Measurements from ENCODE around the gene H6PD. TPM values are rescaled to one million over a fixed set of nuclear protein-coding genes. Genes with fewer than 3 reads are reported as not detected.

H6PD gene
- total and polyA plus RNA-seq, 4 donors, result 28.9 to 134 (median 56.8) TPM

GRCh38 chr1:9307303-9307702 is 72.7 kb downstream of the H6PD start:
- no peak for DNase-seq (ENCODE audit: low spot score)
- Histone ChIP-seq H3K4me1 (ENCODE audit: control insufficient read depth in 4 of 4, insufficient read depth in 4 of 4, low read length in 3 of 4) (no peaks in the 10 kb centered on the region), H3K27me3 (ENCODE audit: control insufficient read depth in 4 of 4, insufficient read depth in 4 of 4, low read length in 3 of 4) (no peaks in the 10 kb centered on the region), H3K9me3 (ENCODE audit: control insufficient read depth in 4 of 4, low read length in 3 of 4) (no peaks in the 10 kb centered on the region), H3K27ac (ENCODE audit: low read depth in 1 of 2, low read length in 2 of 2) (no peak overlapping the region), H3K36me3 (ENCODE audit: control insufficient read depth in 4 of 4, insufficient read depth in 3 of 4, low read depth in 1 of 4, low read length in 3 of 4) (no peaks in the 10 kb centered on the region), H3K9ac (ENCODE audit: low read depth in 1 of 2, low read length in 2 of 2) (no peak overlapping the region), H3K4me3 (ENCODE audit: low read depth in 1 of 3, low read length in 3 of 3) (no peak overlapping the region)
- 97% methylated on average over 10 of the region's 10 CpGs for WGBS
- TF ChIP-seq JUND (IDR thresholded peaks at IDR 0.05) (no peak), HNF4A (conservative IDR thresholded peaks at IDR 0.05) (no peak), FOXA2 (IDR thresholded peaks at IDR 0.05) (no peak), ATF3 (IDR thresholded peaks at IDR 0.05) (no peak), ZBTB33 (IDR thresholded peaks at IDR 0.05) (no peak), YY1 (IDR thresholded peaks at IDR 0.05) (no peak), MAX (IDR thresholded peaks at IDR 0.05) (no peak), EGR1 (IDR thresholded peaks at IDR 0.05; ENCODE audit: low read depth in 2 of 2) (no peak)

GRCh38 chr1:9308236-9308785 is 73.7 kb downstream of the H6PD start:
- Histone ChIP-seq H3K9ac (ENCODE audit: low read depth in 1 of 2, low read length in 2 of 2) (no peak overlapping the region), H3K9me3 (ENCODE audit: control insufficient read depth in 4 of 4, low read length in 3 of 4) (no peaks in the 10 kb centered on the region), H3K27ac (ENCODE audit: low read depth in 1 of 2, low read length in 2 of 2) (no peak overlapping the region), H3K27me3 (ENCODE audit: control insufficient read depth in 4 of 4, insufficient read depth in 4 of 4, low read length in 3 of 4) (no peaks in the 10 kb centered on the region), H3K4me1 (ENCODE audit: control insufficient read depth in 4 of 4, insufficient read depth in 4 of 4, low read length in 3 of 4) (no peaks in the 10 kb centered on the region), H3K36me3 (ENCODE audit: control insufficient read depth in 4 of 4, insufficient read depth in 3 of 4, low read depth in 1 of 4, low read length in 3 of 4) (no peaks in the 10 kb centered on the region), H3K4me3 (ENCODE audit: low read depth in 1 of 3, low read length in 3 of 3) (no peak overlapping the region)
- DNase-seq (ENCODE audit: low spot score), result no peak
- TF ChIP-seq FOXA1 (IDR thresholded peaks at IDR 0.05), result no peak
- TF ChIP-seq JUND (IDR thresholded peaks at IDR 0.05), result no peak
- no peak for TF ChIP-seq ATF3 (IDR thresholded peaks at IDR 0.05)
- WGBS, result 88% methylated on average over 9 of the region's 9 CpGs

GRCh38 chr1:9309080-9309479 is 74.5 kb downstream of the H6PD start:
- Histone ChIP-seq H3K9ac (ENCODE audit: low read depth in 1 of 2, low read length in 2 of 2) (no peak overlapping the region), H3K36me3 (ENCODE audit: control insufficient read depth in 4 of 4, insufficient read depth in 3 of 4, low read depth in 1 of 4, low read length in 3 of 4) (no peaks in the 10 kb centered on the region), H3K27me3 (ENCODE audit: control insufficient read depth in 4 of 4, insufficient read depth in 4 of 4, low read length in 3 of 4) (no peaks in the 10 kb centered on the region), H3K9me3 (ENCODE audit: control insufficient read depth in 4 of 4, low read length in 3 of 4) (no peaks in the 10 kb centered on the region), H3K4me1 (ENCODE audit: control insufficient read depth in 4 of 4, insufficient read depth in 4 of 4, low read length in 3 of 4) (no peaks in the 10 kb centered on the region), H3K4me3 (ENCODE audit: low read depth in 1 of 3, low read length in 3 of 3) (no peak overlapping the region), H3K27ac (ENCODE audit: low read depth in 1 of 2, low read length in 2 of 2) (no peak overlapping the region)
- TF ChIP-seq GABPA (IDR thresholded peaks at IDR 0.05 in 1 of 2, conservative IDR thresholded peaks at IDR 0.05 in 1 of 2), result no peak
- no peak for TF ChIP-seq ZBTB33 (IDR thresholded peaks at IDR 0.05)
- TF ChIP-seq CTCF (IDR thresholded peaks at IDR 0.05; ENCODE audit: low read depth, low read length, missing input control), result no peak
- no peak for TF ChIP-seq HNF4A (conservative IDR thresholded peaks at IDR 0.05)
- no peak for TF ChIP-seq EGR1 (IDR thresholded peaks at IDR 0.05; ENCODE audit: low read depth in 2 of 2)
- no peak for TF ChIP-seq JUND (IDR thresholded peaks at IDR 0.05)
- no peak for TF ChIP-seq REST (IDR thresholded peaks at IDR 0.05)
- TF ChIP-seq MAX (IDR thresholded peaks at IDR 0.05), result no peak
- TF ChIP-seq ATF3 (IDR thresholded peaks at IDR 0.05), result no peak
- TF ChIP-seq TAF1 (conservative IDR thresholded peaks at IDR 0.05), result no peak
- WGBS, result 93% methylated on average over 8 of the region's 8 CpGs
- no peak for DNase-seq (ENCODE audit: low spot score)

All from liver (tissue), 9 donors.